Transverse colon (tissue), 4 donors: ENCODE measurements around the gene ARHGAP32. TPM values are rescaled to one million over a fixed set of nuclear protein-coding genes. Genes with fewer than 3 reads are reported as not detected.

Experiments used
- DNase-seq: peaks from one replicate; pipeline ENCODE4 v3.0.0-alpha.2; 2019
- H3K27ac ChIP-seq, 4 donors: fragments of 200-600 bp; sonication (generic); 2 replicates each; pipeline ENCODE4 v1.5.1; 2016 to 2018; ENCODE audit warnings: inconsistent platforms in 4 of 4
- H3K27me3 ChIP-seq: fragments of 200-600 bp; sonication (generic); 2 replicates; pipeline ENCODE4 v1.5.1; 2017; ENCODE audit warnings: inconsistent platforms
- H3K36me3 ChIP-seq, 4 donors: fragments of 200-600 bp; sonication (generic); 2 replicates each; pipeline ENCODE4 v1.5.1; 2017 to 2019; ENCODE audit warnings: inconsistent platforms in 4 of 4
- H3K4me1 ChIP-seq, 4 donors: fragments of 200-600 bp; sonication (generic); 2 replicates each; pipeline ENCODE4 v1.5.1; 2017 to 2020; ENCODE audit warnings: inconsistent platforms in 4 of 4
- H3K4me3 ChIP-seq, 4 donors: fragments of 200-600 bp; sonication (generic); 1 replicate in 1 of 4; 2 replicates in 3 of 4; pipeline versions ENCODE4 v1.5.1 to v1.6.1; 2017 to 2019; ENCODE audit warnings: inconsistent platforms in 4 of 4
- H3K9me3 ChIP-seq, 2 donors: fragments of 200-600 bp; sonication (generic); 2 replicates each; pipeline ENCODE4 v1.5.1; 2017 to 2019; ENCODE audit warnings: inconsistent platforms in 2 of 2
- CTCF ChIP-seq, 5 experiments: fragments of 200-600 bp in 3 of 5; fragments of 450-650 bp in 2 of 5; sonication (generic) in 3 of 5; IDR thresholded peaks; 1 replicate in 2 of 5; 2 replicates in 3 of 5; pipeline ENCODE4 v1.5.1; 2016 to 2017; ENCODE audit warnings: antibody characterized with exemption in 5 of 5, inconsistent platforms in 3 of 5, mild to moderate bottlenecking in 2 of 5, moderate library complexity in 1 of 5
- EP300 ChIP-seq: sonication (generic); formaldehyde crosslinking; IDR thresholded peaks from one replicate; pipeline ENCODE4 v1.6.1; 2017; ENCODE audit warnings: antibody characterized with exemption, low read depth
- POLR2A ChIP-seq: fragments of 450-650 bp; IDR thresholded peaks from one replicate; pipeline ENCODE4 v1.6.1; 2016; ENCODE audit warnings: antibody characterized with exemption, mild to moderate bottlenecking, moderate library complexity
- POLR2AphosphoS5 ChIP-seq, 3 donors: sonication (generic); formaldehyde crosslinking; IDR thresholded peaks; one replicate each; pipeline ENCODE4 v1.6.1; 2016; ENCODE audit warnings: antibody characterized with exemption in 3 of 3
- WGBS, 2 donors: methylation state at CpG; one replicate each; pipeline ENCODE4 v1.1.5; 2018; ENCODE audit warnings: low coverage in 1 of 2; 5-methylcytosine and 5-hydroxymethylcytosine counted together
- in situ Hi-C, 4 donors: fragments of 200-750 bp; cut with MboI; loops; one replicate each; pipeline versions ENCODE4 v1.15.0 to v1.15.1; 2017; ENCODE audit warnings: low sequenced_read_pairs in 3 of 4, low pct_ligation_motif_present in 1 of 4, low pct_unique_long_range_greater_than_20kb in 1 of 4
- intact Hi-C: fragments of 100-400 bp; cut with DNase I; formaldehyde crosslinking; loops from one replicate; pipeline ENCODE4 v1.15.1; 2023; ENCODE audit warnings: low total_unique reads
- total RNA-seq, 4 donors: library from RNA; depleted of rRNA; stranded (reverse); fragments of >200 nt; gene quantifications; one replicate each; pipeline ENCODE4 v1.1.0, GENCODE V29; 2016

The ARHGAP32 gene
- total RNA-seq, 4 donors from 2014 or later: 66.9 to 86.9 (median 74.8) TPM

DNA sequence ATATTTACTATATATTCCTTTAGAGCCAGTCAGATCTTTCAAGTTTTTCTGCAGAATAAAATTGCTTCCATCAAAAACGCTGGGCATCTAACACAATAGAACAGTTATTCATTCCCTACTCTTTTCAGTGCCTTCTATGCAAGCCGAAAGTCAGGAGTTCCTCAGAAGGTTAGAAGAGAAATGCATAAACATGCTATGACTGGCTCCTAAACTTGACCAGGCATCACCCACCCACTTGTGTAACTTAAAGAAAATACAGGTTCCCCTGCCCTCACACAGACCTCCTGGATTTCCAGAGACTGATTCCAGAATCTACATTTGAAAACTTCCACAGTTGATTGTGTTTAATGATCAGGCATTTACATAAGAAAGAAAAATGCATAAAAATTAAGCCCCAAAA lies 19.3 kb upstream of the ARHGAP32 start:
- H3K27me3 ChIP-seq: no peaks in the 10 kb centered on the region
- H3K36me3 ChIP-seq: no peaks in the 10 kb centered on the region
- intact Hi-C loops (no loop called here), in situ Hi-C loops (no loop called here)
- H3K9me3 ChIP-seq: no peaks in the 10 kb centered on the region
- H3K4me1 ChIP-seq: peaks cover 0 to 15% (median 9%) of the 10 kb centered on the region in 4 donors
- no peak overlapping the region for H3K27ac ChIP-seq
- no peak for DNase-seq
- TF ChIP-seq POLR2A (no peak), CTCF (IDR thresholded peaks at IDR 0.05) (no peak), POLR2AphosphoS5 (IDR thresholded peaks at IDR 0.05) (no peak), EP300 (no peak)
- no peak overlapping the region for H3K4me3 ChIP-seq
- WGBS, 2 donors: 76 to 94% methylated on average over 2 of the region's 2 CpGs

DNA sequence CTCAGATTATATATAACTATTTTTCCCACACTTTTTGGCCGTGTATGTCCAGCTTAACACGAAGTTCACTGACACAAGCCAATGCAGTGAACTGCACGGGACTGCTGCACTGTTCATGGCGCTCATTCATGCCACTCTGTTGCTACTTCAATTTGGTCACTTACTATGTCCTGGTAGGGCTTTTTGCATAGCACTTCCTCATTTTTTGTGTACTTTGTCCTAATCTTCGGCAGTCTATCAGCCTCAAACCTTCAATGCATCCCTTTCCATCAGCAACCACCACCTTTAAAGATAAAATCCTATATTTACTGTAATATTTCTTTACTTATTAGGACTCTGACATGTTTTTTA lies 18.7 kb upstream of the ARHGAP32 start:
- Histone ChIP-seq H3K27me3 (no peaks in the 10 kb centered on the region), H3K4me3 (no peak overlapping the region), H3K36me3 (no peaks in the 10 kb centered on the region), H3K4me1 (peaks cover 0 to 15% (median 9%) of the 10 kb centered on the region in 4 donors), H3K9me3 (no peaks in the 10 kb centered on the region), H3K27ac (no peak overlapping the region)
- DNase-seq: no peak
- intact Hi-C loops (no loop called here), in situ Hi-C loops (no loop called here)
- no peak for TF ChIP-seq POLR2AphosphoS5 (IDR thresholded peaks at IDR 0.05)
- TF ChIP-seq POLR2A: no peak
- no peak for TF ChIP-seq CTCF (IDR thresholded peaks at IDR 0.05)
- no peak for TF ChIP-seq EP300
- 61 to 73% methylated on average over 5 of the region's 5 CpGs for WGBS, 2 donors

DNA sequence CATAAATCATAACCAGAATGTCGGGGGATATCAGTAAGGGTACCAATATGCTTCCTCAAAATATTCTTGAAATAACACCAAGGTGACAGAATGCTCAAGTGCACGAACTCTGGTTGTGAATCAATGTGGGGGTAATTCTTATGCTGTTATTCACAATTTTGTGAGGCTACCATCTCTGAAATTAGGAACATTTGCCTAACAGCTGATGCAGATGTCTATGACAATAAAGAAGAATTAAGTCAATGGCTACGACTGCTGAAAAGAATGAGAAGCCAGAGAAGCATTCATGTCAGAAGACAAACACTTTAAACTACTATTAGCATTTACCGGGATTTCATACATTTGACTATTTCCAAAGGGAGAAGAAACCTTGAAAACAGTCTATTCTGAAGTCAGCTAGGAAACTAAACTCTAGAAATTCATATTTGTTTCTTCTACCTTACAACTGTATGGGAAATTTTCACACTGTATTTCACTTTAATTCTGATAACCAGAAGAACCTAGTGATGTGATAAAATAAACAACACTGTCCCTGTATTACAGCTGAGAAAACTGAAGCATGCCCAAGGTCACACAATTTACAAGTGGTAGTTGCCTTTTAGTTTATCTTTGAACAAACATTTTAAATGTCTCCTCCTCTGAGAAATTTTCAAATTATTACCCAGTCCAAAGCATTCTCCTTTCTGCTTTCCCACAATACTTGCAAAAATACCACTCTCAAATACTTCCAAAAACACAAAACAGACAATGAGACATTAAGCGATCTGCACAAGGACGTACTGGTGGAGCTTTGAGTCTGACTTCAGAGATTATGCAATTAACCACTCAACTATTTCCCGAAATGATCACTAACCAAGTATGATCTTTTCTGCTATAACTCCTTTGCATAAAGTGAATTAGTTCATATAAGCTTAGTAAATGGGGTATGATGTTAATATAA lies 18.0 kb upstream of the ARHGAP32 start:
- TF ChIP-seq CTCF (IDR thresholded peaks at IDR 0.05) (no peak), EP300 (no peak), POLR2AphosphoS5 (IDR thresholded peaks at IDR 0.05) (no peak), POLR2A (no peak)
- no peaks in the 10 kb centered on the region for H3K36me3 ChIP-seq
- no peak for DNase-seq

DNA sequence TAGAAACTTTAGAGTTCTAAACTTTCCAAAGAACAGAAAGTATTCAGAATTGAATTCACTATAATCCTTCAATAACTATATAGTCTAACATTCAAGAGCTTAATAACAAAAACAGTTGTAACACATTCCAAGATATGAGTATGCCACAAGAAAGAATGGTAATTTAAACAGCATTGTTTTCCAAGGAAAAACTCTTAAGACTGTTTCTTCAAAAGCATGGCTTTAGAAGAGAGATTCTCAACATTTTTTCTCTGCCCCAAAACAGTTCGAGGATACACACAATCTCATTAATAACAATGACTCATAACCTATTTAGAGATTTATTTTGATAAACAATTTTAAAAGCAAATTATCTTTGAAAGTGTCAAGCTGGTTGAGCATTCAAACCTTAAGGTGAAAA lies 16.7 kb upstream of the ARHGAP32 start:
- Histone ChIP-seq H3K27ac (no peak overlapping the region), H3K9me3 (no peaks in the 10 kb centered on the region), H3K4me3 (no peak overlapping the region), H3K36me3 (no peaks in the 10 kb centered on the region), H3K4me1 (peaks cover 0 to 15% (median 9%) of the 10 kb centered on the region in 4 donors), H3K27me3 (no peaks in the 10 kb centered on the region)
- no peak for DNase-seq
- 65 to 91% methylated on average over 1 of the region's 1 CpG for WGBS, 2 donors
- in situ Hi-C loops: no loop called here
- intact Hi-C loops: no loop called here
- TF ChIP-seq POLR2A (no peak), EP300 (no peak), CTCF (IDR thresholded peaks at IDR 0.05) (no peak), POLR2AphosphoS5 (IDR thresholded peaks at IDR 0.05) (no peak)

More for the DNA sequence above, 18.0 kb upstream of the ARHGAP32 start:
- H3K27ac ChIP-seq: no peak overlapping the region
- WGBS, 2 donors: 68 to 79% methylated on average over 6 to 7 of the region's 7 CpGs
- in situ Hi-C loops (no loop called here), intact Hi-C loops (no loop called here)
- H3K4me3 ChIP-seq: no peak overlapping the region
- no peaks in the 10 kb centered on the region for H3K27me3 ChIP-seq
- peaks cover 0 to 15% (median 9%) of the 10 kb centered on the region in 4 donors for H3K4me1 ChIP-seq
- H3K9me3 ChIP-seq: no peaks in the 10 kb centered on the region
